ENCODE measurements around the gene PHACTR1. TPM values are rescaled to one million over a fixed set of nuclear protein-coding genes. Genes with fewer than 3 reads are reported as not detected.
"Not testable (repeated sequence)": the region's sequence is repeated elsewhere in the genome, so short reads cannot be mapped to it uniquely, and the experiment has no call there.

PHACTR1 gene
- total RNA-seq, 1 donor from 2014 or later: 0.26 TPM

- no peak for DNase-seq
- intact Hi-C loops (cut with micrococcal nuclease): no loop called here
- Mint-ChIP-seq H3K27me3 (peaks cover 4% of the 10 kb centered on the region), H3K4me3 (no peak overlapping the region), H3K27ac (no peak overlapping the region), H3K4me1 (no peaks in the 10 kb centered on the region), H3K9me3 (no peaks in the 10 kb centered on the region), H3K36me3 (ENCODE audit: low read depth) (no peaks in the 10 kb centered on the region)
These were observed 215.1 kb downstream of the PHACTR1 start for GRCh38 chr6:12931639-12932038.

DNA sequence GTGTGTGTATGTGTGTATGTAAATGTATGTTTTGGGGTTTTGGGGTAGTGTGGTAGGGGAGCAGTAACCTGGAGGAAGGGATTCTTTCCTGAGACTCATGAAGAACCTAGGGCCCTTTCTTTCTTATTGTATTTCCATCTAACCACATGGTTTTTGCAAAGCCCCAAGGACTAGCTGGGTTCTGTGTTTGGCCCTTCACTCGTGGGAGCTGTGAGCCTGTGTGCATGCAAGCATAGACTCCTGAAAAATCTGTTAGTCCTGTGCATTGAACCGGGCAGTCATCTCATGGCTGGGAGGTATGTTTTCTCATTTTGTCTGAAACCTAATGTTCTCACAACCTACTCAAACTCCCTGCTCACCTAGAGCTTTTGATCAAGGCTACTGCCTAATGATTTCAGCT, 219.1 kb downstream of the PHACTR1 start:
- no peaks in the 10 kb centered on the region for H3K36me3 Mint-ChIP-seq (ENCODE audit: low read depth)
- intact Hi-C loops (cut with micrococcal nuclease): no loop called here
- peaks cover 3% of the 10 kb centered on the region for H3K27me3 Mint-ChIP-seq
- H3K27ac Mint-ChIP-seq: no peak overlapping the region
- no peak overlapping the region for H3K4me3 Mint-ChIP-seq
- H3K9me3 Mint-ChIP-seq: no peaks in the 10 kb centered on the region
- H3K4me1 Mint-ChIP-seq: no peaks in the 10 kb centered on the region
- no peak for DNase-seq

GRCh38 chr6:12937971-12938370, 221.4 kb downstream of the PHACTR1 start:
- intact Hi-C loops (cut with micrococcal nuclease): no loop called here
- no peaks in the 10 kb centered on the region for H3K9me3 Mint-ChIP-seq
- H3K27ac Mint-ChIP-seq: no peak overlapping the region
- peaks cover 11% of the 10 kb centered on the region for H3K4me1 Mint-ChIP-seq
- DNase-seq: no peak
- H3K36me3 Mint-ChIP-seq (ENCODE audit: low read depth): no peaks in the 10 kb centered on the region
- H3K4me3 Mint-ChIP-seq: no peak overlapping the region
- H3K27me3 Mint-ChIP-seq: peaks cover 3% of the 10 kb centered on the region

- no peaks in the 10 kb centered on the region for H3K9me3 Mint-ChIP-seq
- no peak overlapping the region for H3K4me3 Mint-ChIP-seq
- intact Hi-C loops (cut with micrococcal nuclease): no loop called here
- peaks cover 11% of the 10 kb centered on the region for H3K4me1 Mint-ChIP-seq
- H3K27me3 Mint-ChIP-seq: peaks cover 3% of the 10 kb centered on the region
- H3K27ac Mint-ChIP-seq: no peak overlapping the region
- no peaks in the 10 kb centered on the region for H3K36me3 Mint-ChIP-seq (ENCODE audit: low read depth)
- DNase-seq: no peak
These were observed 222.7 kb downstream of the PHACTR1 start for GRCh38 chr6:12939314-12939713.

- peaks cover 15% of the 10 kb centered on the region for H3K4me1 Mint-ChIP-seq
- H3K36me3 Mint-ChIP-seq (ENCODE audit: low read depth): no peaks in the 10 kb centered on the region
- no peak overlapping the region for H3K27ac Mint-ChIP-seq
- intact Hi-C loops (cut with micrococcal nuclease): no loop called here
- H3K4me3 Mint-ChIP-seq: peak overlapping the region; percentile 24
- DNase-seq: peak; percentile 61
- H3K9me3 Mint-ChIP-seq: peaks cover 8% of the 10 kb centered on the region
- peaks cover 8% of the 10 kb centered on the region for H3K27me3 Mint-ChIP-seq
These were observed 224.9 kb downstream of the PHACTR1 start for GRCh38 chr6:12941422-12941821.

DNA sequence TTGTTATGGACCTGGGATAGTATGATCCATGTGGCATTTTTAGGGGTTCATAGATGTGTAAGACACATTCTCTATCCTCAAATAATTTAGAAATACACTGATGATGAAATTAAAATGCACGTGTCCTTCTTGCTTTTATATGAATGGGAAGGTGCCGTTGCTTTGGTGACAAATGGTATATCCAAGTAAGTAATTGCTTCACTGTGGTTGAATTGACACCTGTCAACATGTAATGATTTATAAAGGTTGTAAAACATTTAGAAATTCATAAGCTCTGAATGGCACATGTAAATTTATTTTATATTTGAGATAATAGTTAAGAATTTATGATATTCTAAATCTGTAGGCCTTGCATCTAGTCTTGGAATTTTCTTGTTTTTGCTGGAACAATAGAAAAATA, 227.0 kb downstream of the PHACTR1 start:
- H3K27me3 Mint-ChIP-seq: peaks cover 8% of the 10 kb centered on the region
- H3K4me1 Mint-ChIP-seq: peaks cover 17% of the 10 kb centered on the region
- no peaks in the 10 kb centered on the region for H3K36me3 Mint-ChIP-seq (ENCODE audit: low read depth)
- no peak for DNase-seq
- intact Hi-C loops (cut with micrococcal nuclease): no loop called here
- no peak overlapping the region for H3K4me3 Mint-ChIP-seq
- no peak overlapping the region for H3K27ac Mint-ChIP-seq
- peaks cover 16% of the 10 kb centered on the region for H3K9me3 Mint-ChIP-seq

GRCh38 chr6:12944001-12944400, 227.4 kb downstream of the PHACTR1 start:
- Mint-ChIP-seq H3K27me3 (peaks cover 6% of the 10 kb centered on the region), H3K36me3 (ENCODE audit: low read depth) (no peaks in the 10 kb centered on the region), H3K4me3 (no peak overlapping the region), H3K27ac (no peak overlapping the region), H3K4me1 (peaks cover 17% of the 10 kb centered on the region), H3K9me3 (peaks cover 17% of the 10 kb centered on the region)
- DNase-seq: no peak
- intact Hi-C loops (cut with micrococcal nuclease): no loop called here

DNA sequence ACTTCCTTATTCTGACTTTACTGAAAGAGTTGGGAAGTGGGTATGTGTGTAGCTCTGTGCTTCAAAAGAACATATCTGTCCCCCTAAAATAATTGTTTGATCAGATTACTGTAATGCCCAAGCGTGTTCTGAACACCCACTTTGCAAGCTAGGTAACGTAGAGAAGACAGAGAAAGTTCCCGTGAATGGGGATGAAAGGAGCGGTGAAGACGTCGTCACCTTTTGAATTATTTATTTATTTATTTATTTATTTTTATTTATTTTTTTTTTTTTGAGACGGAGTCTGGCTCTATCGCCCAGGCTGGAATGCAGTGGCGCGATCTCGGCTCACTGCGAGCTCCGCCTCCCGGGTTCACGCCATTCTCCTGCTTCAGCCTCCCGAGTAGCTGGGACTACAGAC, 228.0 kb downstream of the PHACTR1 start:
- H3K27me3 Mint-ChIP-seq; intact Hi-C loops (cut with micrococcal nuclease); DNase-seq; H3K36me3 Mint-ChIP-seq (ENCODE audit: low read depth); H3K4me3 Mint-ChIP-seq; H3K27ac Mint-ChIP-seq: not testable (repeated sequence)
- peaks cover 17% of the 10 kb centered on the region for H3K9me3 Mint-ChIP-seq
- peaks cover 17% of the 10 kb centered on the region for H3K4me1 Mint-ChIP-seq

DNA sequence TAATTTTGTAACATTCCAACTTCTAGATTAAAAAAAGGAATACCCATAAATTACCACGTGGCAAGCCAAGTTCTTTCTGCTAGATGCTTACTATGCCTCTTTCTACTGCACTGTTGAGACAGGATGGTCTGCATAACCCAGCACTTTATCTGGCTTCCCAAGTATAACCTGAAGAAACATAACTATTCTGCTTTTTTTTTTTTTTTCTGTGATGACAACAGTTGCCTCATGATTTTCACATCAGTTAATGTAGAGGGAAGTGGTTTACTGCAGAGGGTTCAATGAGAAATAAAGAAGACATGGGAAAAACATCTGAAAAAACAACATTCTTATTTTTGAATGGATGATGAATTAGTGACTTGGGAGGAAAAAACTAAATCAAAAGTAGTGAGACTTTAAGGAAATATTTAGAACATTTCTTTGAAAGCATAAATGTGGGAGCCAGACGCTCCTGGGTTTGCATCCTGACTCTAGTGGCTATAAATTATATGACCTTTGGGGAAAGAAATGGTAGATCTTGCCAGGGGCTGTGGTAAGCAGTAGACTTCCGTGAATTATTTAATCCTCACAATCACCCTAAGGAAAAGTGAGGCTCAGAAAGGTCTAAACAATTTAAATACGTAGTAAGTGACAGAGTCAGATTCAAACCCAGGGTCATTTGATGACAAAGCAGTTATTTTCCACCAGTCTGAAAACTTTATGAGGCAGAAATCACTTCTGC, 230.7 kb downstream of the PHACTR1 start:
- no peak for DNase-seq
- intact Hi-C loops (cut with micrococcal nuclease): no loop called here
- Mint-ChIP-seq H3K27me3 (peaks cover 6% of the 10 kb centered on the region), H3K4me1 (peaks cover 6% of the 10 kb centered on the region), H3K27ac (no peak overlapping the region), H3K9me3 (peaks cover 17% of the 10 kb centered on the region), H3K4me3 (no peak overlapping the region), H3K36me3 (ENCODE audit: low read depth) (no peaks in the 10 kb centered on the region)

GRCh38 chr6:12947967-12948366, 231.4 kb downstream of the PHACTR1 start:
- H3K27me3 Mint-ChIP-seq: peaks cover 6% of the 10 kb centered on the region
- peaks cover 6% of the 10 kb centered on the region for H3K4me1 Mint-ChIP-seq
- DNase-seq: no peak
- intact Hi-C loops (cut with micrococcal nuclease): no loop called here
- H3K36me3 Mint-ChIP-seq (ENCODE audit: low read depth): no peaks in the 10 kb centered on the region
- peaks cover 17% of the 10 kb centered on the region for H3K9me3 Mint-ChIP-seq
- H3K27ac Mint-ChIP-seq: no peak overlapping the region
- no peak overlapping the region for H3K4me3 Mint-ChIP-seq

GRCh38 chr6:12950976-12951375, 234.4 kb downstream of the PHACTR1 start:
- Mint-ChIP-seq H3K27ac (no peak overlapping the region), H3K4me3 (no peak overlapping the region), H3K4me1 (peaks cover 2% of the 10 kb centered on the region), H3K36me3 (ENCODE audit: low read depth) (no peaks in the 10 kb centered on the region), H3K9me3 (peaks cover 13% of the 10 kb centered on the region), H3K27me3 (peaks cover 14% of the 10 kb centered on the region)
- intact Hi-C loops (cut with micrococcal nuclease): no loop called here
- no peak for DNase-seq

GRCh38 chr6:12951415-12951814, 234.8 kb downstream of the PHACTR1 start:
- Mint-ChIP-seq H3K27me3 (peaks cover 17% of the 10 kb centered on the region), H3K36me3 (ENCODE audit: low read depth) (no peaks in the 10 kb centered on the region), H3K4me3 (no peak overlapping the region), H3K4me1 (peaks cover 2% of the 10 kb centered on the region), H3K27ac (no peak overlapping the region), H3K9me3 (peaks cover 9% of the 10 kb centered on the region)
- intact Hi-C loops (cut with micrococcal nuclease): no loop called here
- no peak for DNase-seq

DNA sequence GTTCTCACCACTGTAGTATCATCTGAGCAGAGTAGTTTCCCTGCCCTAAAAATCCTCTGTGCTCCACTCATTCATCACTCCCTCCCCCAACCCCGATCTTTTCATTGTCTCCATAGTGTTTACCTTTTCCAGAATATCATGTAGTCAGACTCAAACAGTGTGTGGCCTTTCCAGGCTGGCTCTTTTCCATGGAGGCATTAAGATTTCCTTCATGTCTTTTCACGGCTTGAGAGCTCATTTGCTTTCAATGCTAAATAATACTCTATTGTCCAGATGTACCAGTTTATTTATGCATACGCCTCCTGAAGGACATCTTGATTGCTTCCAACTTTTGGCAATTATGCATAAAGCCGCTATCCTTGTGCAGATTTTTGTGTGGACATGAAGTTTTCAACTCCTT, 235.8 kb downstream of the PHACTR1 start:
- H3K27ac Mint-ChIP-seq: no peak overlapping the region
- peaks cover 8% of the 10 kb centered on the region for H3K4me1 Mint-ChIP-seq
- peaks cover 7% of the 10 kb centered on the region for H3K9me3 Mint-ChIP-seq
- intact Hi-C loops (cut with micrococcal nuclease): no loop called here
- peaks cover 20% of the 10 kb centered on the region for H3K27me3 Mint-ChIP-seq
- no peaks in the 10 kb centered on the region for H3K36me3 Mint-ChIP-seq (ENCODE audit: low read depth)
- H3K4me3 Mint-ChIP-seq: no peak overlapping the region
- no peak for DNase-seq

DNA sequence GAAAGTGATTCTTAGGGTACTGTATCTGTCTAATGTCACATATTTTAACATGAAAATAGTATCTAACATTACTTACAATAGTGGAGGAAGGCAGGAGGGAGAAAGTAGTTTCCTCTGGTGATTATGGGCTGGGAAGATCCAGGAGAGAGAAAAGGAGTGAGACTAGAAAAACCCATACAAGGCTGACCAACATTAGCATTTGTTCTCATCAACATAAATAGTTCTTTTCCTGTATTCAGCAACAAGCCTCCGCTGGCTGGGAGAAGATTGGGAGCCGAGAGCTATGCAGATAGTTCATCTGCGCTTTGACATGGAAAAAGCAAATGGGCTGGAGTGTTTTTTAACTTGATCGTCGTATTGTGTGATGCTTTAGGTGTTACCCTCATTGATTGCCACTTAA, 239.4 kb downstream of the PHACTR1 start:
- intact Hi-C loops (cut with micrococcal nuclease): no loop called here
- Mint-ChIP-seq H3K27me3 (peaks cover 37% of the 10 kb centered on the region), H3K27ac (no peak overlapping the region), H3K4me1 (peaks cover 17% of the 10 kb centered on the region), H3K36me3 (ENCODE audit: low read depth) (no peaks in the 10 kb centered on the region), H3K9me3 (no peaks in the 10 kb centered on the region), H3K4me3 (peak overlapping the region; percentile 90)
- DNase-seq: no peak

GRCh38 chr6:12956991-12957320, 240.4 kb downstream of the PHACTR1 start:
- no peak overlapping the region for H3K27ac Mint-ChIP-seq
- no peak for DNase-seq
- no peaks in the 10 kb centered on the region for H3K9me3 Mint-ChIP-seq
- peaks cover 19% of the 10 kb centered on the region for H3K4me1 Mint-ChIP-seq
- H3K4me3 Mint-ChIP-seq: peak overlapping the region; percentile 90
- intact Hi-C loops (cut with micrococcal nuclease): no loop called here
- H3K36me3 Mint-ChIP-seq (ENCODE audit: low read depth): no peaks in the 10 kb centered on the region
- peaks cover 39% of the 10 kb centered on the region for H3K27me3 Mint-ChIP-seq
